SKM-1 treated with dmso at 0.1 percent for 144 hours (cell line): Measurements from ENCODE around the gene COL1A1.

ENCODE experiments used
- DNase-seq: peaks from one replicate; lab custom pipeline; 2025; ENCODE audit not compliant: unreplicated experiment; lab: John Stamatoyannopoulos, UW

Gene COL1A1

GRCh38 chr17:50161023-50161910 lies 40.2 kb downstream of the COL1A1 start:
- peak; percentile 84 for DNase-seq

GRCh38 chr17:50157891-50158290 lies 43.5 kb downstream of the COL1A1 start:
- DNase-seq = no peak

GRCh38 chr17:50155115-50155819 lies 46.2 kb downstream of the COL1A1 start:
- no peak for DNase-seq

DNA sequence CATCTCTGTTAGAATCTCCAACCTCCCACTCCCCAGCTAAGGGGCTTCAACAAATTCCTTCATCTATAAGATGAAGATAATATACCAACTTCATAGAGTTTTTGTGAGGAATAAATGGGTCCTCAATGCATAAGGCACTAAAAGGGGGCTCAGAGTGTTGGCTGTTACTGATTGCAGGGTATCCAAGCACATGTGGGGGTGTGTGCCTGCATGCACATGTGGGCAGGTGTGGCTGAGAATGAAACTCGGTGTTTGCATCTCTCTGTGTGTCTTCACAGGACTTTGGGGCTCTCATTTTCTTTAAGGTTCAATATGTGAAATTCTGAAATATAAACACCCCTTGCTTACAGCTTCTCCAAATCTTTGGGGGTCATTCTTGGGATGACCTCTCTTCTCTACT lies 46.8 kb downstream of the COL1A1 start:
- no peak for DNase-seq

DNA sequence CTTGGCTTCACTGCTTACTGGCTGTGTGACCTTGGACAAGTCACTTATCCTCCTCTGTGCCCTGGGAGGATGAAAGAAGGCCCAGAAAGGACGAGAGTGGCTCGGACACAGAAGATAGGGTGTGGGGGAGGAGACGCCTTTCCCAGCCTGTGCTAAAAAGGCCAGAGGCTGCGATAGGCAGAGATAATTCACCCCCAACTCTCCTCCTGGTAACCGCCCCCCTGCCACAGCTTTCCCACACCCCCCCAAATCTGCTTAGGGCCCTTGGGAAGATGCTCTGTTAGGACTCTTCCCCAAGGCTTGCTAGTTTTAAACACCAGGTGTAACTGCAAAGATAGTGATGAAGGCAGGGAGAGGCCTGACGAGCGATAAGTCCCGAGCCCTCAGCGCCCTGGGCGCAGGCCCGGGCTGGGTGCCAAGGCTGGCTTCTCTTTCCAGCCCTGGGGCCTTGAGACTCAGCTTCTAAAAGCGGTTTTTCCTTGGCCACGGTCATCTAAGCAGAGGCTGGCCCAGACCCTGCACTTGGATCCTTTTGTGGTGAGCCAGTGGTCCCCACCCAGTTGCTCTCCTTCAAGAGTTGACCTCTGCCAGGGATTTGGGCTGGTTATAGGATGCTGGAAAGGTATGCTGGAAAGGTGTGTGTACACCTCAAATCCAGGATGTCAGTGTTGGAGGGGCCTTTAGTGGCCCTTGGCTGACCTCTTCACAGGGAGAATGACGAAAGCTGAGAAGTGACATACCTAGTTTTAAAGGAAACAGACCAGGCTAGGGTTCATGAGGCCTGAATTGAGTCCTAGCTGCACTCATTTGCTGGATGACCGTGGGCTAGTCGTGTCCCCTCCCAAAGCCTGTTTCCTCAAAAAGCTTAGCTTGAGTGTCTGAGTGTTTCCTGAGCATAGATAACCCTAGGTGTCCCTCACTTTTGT lies 47.5 kb downstream of the COL1A1 start:
- DNase-seq = no peak

- no peak for DNase-seq
These were observed 48.7 kb downstream of the COL1A1 start for GRCh38 chr17:50152736-50153135.

DNA sequence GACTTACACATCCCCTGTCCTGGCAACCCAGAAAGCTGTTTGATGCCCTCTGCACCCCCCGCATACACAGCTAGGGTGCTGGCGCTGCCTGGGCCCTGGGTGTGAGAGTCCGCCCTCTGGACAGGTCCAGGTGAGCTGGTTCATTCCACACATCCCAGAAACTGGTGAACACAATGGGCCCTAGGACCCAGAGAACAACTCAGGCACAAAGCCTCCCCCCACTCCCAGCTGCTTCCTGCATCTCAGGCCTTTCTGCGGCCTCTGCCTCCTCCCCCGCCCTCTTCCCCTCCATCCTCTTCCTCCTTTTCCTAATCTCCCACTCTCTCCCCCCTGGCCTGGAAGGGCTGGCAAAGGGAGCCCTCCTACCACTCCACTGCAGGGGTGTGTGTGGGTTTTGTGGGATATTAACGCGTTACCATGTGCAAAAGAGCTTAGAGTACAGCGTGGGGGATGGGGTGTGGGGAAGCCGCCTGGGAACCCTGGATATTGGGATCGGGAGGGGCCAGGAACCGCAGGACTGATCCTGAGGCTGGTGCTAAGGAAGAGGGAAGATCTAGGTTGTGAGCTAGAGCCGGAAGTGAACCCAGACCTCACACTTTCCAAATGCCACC lies 49.4 kb downstream of the COL1A1 start:
- DNase-seq = peak; percentile 72

DNA sequence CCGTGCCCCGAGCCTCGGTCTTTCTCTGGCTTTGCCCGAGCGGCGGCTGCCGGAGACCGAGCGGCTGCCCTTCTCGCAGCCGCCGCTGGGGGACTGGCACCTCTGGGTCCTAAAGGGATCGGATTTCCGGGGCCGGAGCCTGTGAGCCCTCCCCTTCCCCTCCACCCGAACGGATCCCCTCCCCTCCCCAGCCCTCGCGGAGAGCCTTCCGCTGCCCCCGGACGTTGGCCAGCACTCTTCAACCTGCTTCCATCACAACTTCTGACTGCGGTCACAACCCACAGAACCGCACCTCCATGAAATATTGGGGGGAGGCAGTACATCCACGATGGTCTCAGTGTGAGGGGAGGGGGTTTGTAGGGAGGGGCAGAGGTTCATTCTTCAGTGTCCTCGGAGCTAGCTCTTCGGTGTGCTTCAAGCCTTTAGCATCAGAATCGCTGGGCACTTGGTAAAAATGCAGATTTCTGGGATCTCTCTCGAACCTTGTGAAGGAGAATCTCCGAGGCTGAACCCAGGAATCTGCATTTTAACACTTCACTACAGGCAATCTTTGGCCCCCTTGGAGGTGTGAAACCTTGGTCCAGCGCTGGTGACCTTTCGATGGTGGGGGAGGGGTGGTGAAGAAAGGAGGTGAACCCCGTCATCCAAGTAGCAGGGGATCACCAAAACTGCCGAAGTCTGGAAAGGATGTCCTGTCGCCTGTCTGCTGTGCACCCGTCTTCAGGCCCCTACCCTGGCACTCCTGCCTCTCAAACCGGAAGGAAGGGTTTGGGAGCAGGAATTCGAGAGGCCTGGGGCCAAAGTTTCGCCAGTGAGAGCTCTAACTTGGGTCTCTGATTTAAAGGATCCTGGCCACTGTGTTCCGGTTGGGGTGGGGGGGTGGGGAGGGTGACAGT lies 50.1 kb downstream of the COL1A1 start:
- DNase-seq = peak; percentile 89

DNA sequence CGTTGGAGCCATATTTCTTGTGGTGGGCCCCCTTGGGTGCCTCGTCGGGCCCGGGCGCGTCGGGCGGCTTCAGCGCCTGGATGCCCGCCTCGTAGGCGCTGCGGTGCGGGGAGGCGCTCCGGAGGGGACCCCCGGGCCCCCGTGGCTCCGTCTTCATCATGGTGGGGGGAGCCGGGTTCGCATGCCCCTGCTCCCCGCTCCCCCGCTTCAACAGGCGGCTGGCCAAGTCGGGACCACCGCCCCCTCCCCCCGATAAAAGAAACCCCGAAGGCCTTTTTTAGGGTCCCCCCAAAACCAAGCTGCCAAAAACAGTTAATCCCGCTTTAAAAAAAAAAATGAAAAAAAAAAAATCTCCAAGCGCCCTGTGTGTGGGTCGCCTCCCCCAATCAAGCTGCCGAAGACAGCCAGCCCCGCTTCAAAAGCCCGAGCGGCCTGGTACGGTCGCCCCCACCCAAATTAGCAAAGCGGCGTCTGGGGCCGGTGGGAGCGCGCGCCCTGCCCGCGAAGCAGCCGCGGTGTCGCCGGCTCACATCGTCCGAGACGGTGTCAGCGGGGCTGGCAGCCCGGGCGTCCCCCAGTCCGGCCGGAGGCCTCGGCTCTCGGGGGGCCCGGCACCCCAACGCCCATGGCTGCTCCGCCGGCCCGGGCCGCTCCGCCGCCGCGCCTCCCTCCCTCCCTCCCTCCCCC lies 50.9 kb downstream of the COL1A1 start, which contains the start of gene PPP1R9B:
TSS of gene PPP1R9B (minus strand) at position 324 of the 687 bp plus-strand sequence. CDS start at position 160, 164 bp downstream.
- DNase-seq = no peak

- DNase-seq = no peak
These were observed 51.7 kb downstream of the COL1A1 start for GRCh38 chr17:50149417-50150353.

DNA sequence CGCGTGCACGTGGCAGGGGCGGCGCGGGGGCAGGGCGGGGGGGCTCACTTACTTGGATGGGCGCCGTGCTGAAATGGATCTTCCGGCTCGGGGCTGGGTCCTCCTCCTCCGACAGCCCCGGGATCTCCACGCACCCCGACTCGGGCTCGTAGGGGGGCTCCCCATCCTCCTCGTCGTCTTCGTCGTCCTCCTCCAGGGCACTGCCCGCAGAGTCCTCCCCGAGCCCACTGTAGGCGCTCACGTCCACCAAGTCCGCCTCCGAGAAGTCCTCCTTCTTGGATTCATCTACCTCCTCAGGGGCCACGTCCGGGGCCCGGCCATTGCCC lies 52.4 kb downstream of the COL1A1 start:
- DNase-seq = peak; percentile 38

- peak; percentile 90 for DNase-seq
These were observed 53.0 kb downstream of the COL1A1 start for GRCh38 chr17:50148226-50149090.

DNA sequence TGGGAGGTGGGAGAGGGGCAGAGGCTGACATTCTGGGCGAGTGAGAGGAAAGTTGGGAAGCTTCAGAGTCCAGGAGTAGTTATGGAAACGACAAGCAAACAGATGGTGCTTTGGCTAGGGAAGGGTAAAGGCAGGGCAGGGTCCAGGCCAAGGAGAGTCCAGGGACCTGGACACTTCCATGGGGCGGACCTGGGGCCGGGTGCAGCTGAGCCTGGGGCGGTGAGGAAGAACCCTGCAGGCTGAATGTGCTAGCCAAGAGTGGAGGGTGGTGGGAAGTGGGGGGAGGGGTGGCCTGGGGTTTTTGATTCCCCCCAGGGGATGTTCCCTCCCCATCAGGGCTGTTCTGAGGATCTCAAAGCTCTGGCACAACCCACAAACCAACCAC lies 53.6 kb downstream of the COL1A1 start:
- DNase-seq = no peak

GRCh38 chr17:50146927-50147665 lies 54.3 kb downstream of the COL1A1 start:
- DNase-seq = no peak

GRCh38 chr17:50146230-50146926 lies 55.1 kb downstream of the COL1A1 start:
- DNase-seq = no peak
